ENCODE data around the gene CYBC1.

DNA sequence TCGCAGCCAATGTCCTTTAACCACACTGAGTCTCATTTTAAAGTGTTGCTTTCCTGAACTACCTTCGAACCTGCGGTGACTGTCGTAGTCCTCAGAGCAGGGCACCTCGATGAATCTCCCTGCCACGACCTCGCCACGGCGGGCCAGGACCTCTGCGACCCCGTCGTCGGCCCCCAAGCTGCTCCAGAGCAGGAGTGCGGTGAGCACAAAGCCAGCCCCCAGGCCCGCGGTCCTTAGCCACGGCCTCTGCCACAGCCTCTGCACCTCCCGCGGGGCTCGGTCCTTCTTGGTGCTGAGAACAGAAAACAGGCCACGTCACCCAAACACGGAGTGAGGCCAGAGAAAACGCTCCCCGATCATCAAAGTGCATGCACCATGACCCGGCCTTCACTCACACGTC lies 35.2 kb downstream of the CYBC1 start:
- TF ChIP-seq, protein P1, sequence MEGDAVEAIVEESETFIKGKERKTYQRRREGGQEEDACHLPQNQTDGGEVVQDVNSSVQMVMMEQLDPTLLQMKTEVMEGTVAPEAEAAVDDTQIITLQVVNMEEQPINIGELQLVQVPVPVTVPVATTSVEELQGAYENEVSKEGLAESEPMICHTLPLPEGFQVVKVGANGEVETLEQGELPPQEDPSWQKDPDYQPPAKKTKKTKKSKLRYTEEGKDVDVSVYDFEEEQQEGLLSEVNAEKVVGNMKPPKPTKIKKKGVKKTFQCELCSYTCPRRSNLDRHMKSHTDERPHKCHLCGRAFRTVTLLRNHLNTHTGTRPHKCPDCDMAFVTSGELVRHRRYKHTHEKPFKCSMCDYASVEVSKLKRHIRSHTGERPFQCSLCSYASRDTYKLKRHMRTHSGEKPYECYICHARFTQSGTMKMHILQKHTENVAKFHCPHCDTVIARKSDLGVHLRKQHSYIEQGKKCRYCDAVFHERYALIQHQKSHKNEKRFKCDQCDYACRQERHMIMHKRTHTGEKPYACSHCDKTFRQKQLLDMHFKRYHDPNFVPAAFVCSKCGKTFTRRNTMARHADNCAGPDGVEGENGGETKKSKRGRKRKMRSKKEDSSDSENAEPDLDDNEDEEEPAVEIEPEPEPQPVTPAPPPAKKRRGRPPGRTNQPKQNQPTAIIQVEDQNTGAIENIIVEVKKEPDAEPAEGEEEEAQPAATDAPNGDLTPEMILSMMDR (conservative IDR thresholded peaks at IDR 0.05 in 1 of 2, IDR thresholded peaks at IDR 0.05 in 1 of 2; ENCODE audit: low read depth in 1 of 2, low read length in 2 of 2) = no peak
- no peak for TF ChIP-seq EZH2 (IDR thresholded peaks at IDR 0.05; ENCODE audit: low read length, missing control alignments)

Data from fibroblast of lung (primary cell).